Activated CD4-positive, alpha-beta memory T cell treated with anti-CD3 and anti-CD28 coated beads, Interleukin-2, amount 10 ng/mL, durations not matched to agents 7 days and 5 days (primary cell): ENCODE measurements around the gene LRFN5. TPM values are rescaled to one million over a fixed set of nuclear protein-coding genes. Genes with fewer than 3 reads are reported as not detected.

ENCODE experiments used
- CTCF ChIA-PET: fragments of 350-600 bp; sonication (Branson Sonifier 250); formaldehyde crosslinking; loops from one replicate; lab custom pipeline; 2021; ENCODE audit warnings: antibody characterized with exemption, inconsistent platforms; lab: Charles Lee
- POLR2A ChIA-PET: fragments of 350-600 bp; sonication (Branson Sonifier 250); formaldehyde crosslinking; loops from one replicate; lab custom pipeline; 2021; ENCODE audit warnings: antibody characterized with exemption; lab: Charles Lee
- DNase-seq: peaks from one replicate; pipeline ENCODE4 v3.0.0-alpha.2; 2020
- H3K27ac Mint-ChIP-seq: one replicate; pipeline ENCODE4 v1.8.0; 2021; ENCODE audit warnings: mild to moderate bottlenecking, mixed read lengths
- H3K27me3 Mint-ChIP-seq: one replicate; pipeline ENCODE4 v1.8.0; 2021; ENCODE audit warnings: mixed read lengths
- H3K36me3 Mint-ChIP-seq: one replicate; pipeline ENCODE4 v1.8.0; 2021; ENCODE audit warnings: low read depth, mixed read lengths
- H3K4me1 Mint-ChIP-seq: one replicate; pipeline ENCODE4 v1.8.0; 2021; ENCODE audit warnings: mixed read lengths
- H3K4me3 Mint-ChIP-seq: one replicate; pipeline ENCODE4 v1.8.0; 2021; ENCODE audit warnings: mild to moderate bottlenecking, mixed read lengths
- H3K9me3 Mint-ChIP-seq: one replicate; pipeline ENCODE4 v1.8.0; 2021; ENCODE audit warnings: mixed read lengths
- total RNA-seq, 2 experiments: library from RNA; stranded (reverse); gene quantifications; one replicate each; pipeline ENCODE4 v1.2.3, GENCODE V29; 2021

The LRFN5 gene
- total RNA-seq, 2 experiments from 2014 or later, result not detected

- H3K4me3 Mint-ChIP-seq, result no peak overlapping the region
- no peaks in the 10 kb centered on the region for H3K9me3 Mint-ChIP-seq
- no peaks in the 10 kb centered on the region for H3K4me1 Mint-ChIP-seq
- H3K36me3 Mint-ChIP-seq, result no peaks in the 10 kb centered on the region
- CTCF ChIA-PET, result no interaction called here
- H3K27me3 Mint-ChIP-seq, result no peaks in the 10 kb centered on the region
- H3K27ac Mint-ChIP-seq, result no peak overlapping the region
- DNase-seq, result no peak
- POLR2A ChIA-PET, result no interaction called here
Measured at GRCh38 chr14:41825622-41826021, 218.9 kb downstream of the LRFN5 start.

GRCh38 chr14:41830714-41831406 is 224.2 kb downstream of the LRFN5 start:
- Mint-ChIP-seq H3K9me3 (no peaks in the 10 kb centered on the region), H3K36me3 (no peaks in the 10 kb centered on the region), H3K27ac (no peak overlapping the region), H3K4me3 (no peak overlapping the region), H3K27me3 (no peaks in the 10 kb centered on the region), H3K4me1 (no peaks in the 10 kb centered on the region)
- CTCF ChIA-PET, result no interaction called here
- POLR2A ChIA-PET, result no interaction called here
- DNase-seq, result no peak

GRCh38 chr14:41839661-41840060 is 233.0 kb downstream of the LRFN5 start:
- Mint-ChIP-seq H3K4me3 (no peak overlapping the region), H3K36me3 (no peaks in the 10 kb centered on the region), H3K4me1 (no peaks in the 10 kb centered on the region), H3K9me3 (no peaks in the 10 kb centered on the region), H3K27ac (no peak overlapping the region), H3K27me3 (no peaks in the 10 kb centered on the region)
- POLR2A ChIA-PET, result no interaction called here
- DNase-seq, result no peak
- CTCF ChIA-PET, result no interaction called here

GRCh38 chr14:41859336-41859735 is 252.7 kb downstream of the LRFN5 start:
- H3K36me3 Mint-ChIP-seq, result no peaks in the 10 kb centered on the region
- H3K4me3 Mint-ChIP-seq, result no peak overlapping the region
- H3K9me3 Mint-ChIP-seq, result peaks cover 3% of the 10 kb centered on the region
- CTCF ChIA-PET, result no interaction called here
- H3K27me3 Mint-ChIP-seq, result no peaks in the 10 kb centered on the region
- DNase-seq, result no peak
- POLR2A ChIA-PET, result no interaction called here
- no peak overlapping the region for H3K27ac Mint-ChIP-seq
- no peaks in the 10 kb centered on the region for H3K4me1 Mint-ChIP-seq

- Mint-ChIP-seq H3K36me3 (no peaks in the 10 kb centered on the region), H3K9me3 (peaks cover 3% of the 10 kb centered on the region), H3K4me1 (no peaks in the 10 kb centered on the region), H3K27me3 (no peaks in the 10 kb centered on the region), H3K4me3 (no peak overlapping the region), H3K27ac (no peak overlapping the region)
- ChIA-PET POLR2A (no interaction called here), CTCF (interaction anchor here (0.6 kb wide), 1 partner anchor 15 kb away, joined by 3 read pairs; no protein-coding TSS in a partner anchor)
- no peak for DNase-seq
Measured at GRCh38 chr14:41860586-41860985, 253.9 kb downstream of the LRFN5 start.

- H3K36me3 Mint-ChIP-seq, result no peaks in the 10 kb centered on the region
- no peak overlapping the region for H3K27ac Mint-ChIP-seq
- no peak for DNase-seq
- ChIA-PET POLR2A (no interaction called here), CTCF (no interaction called here)
- H3K4me1 Mint-ChIP-seq, result no peaks in the 10 kb centered on the region
- H3K4me3 Mint-ChIP-seq, result no peak overlapping the region
- no peaks in the 10 kb centered on the region for H3K9me3 Mint-ChIP-seq
- no peaks in the 10 kb centered on the region for H3K27me3 Mint-ChIP-seq
Measured at GRCh38 chr14:41865894-41866293, 259.2 kb downstream of the LRFN5 start.

GRCh38 chr14:41868396-41868795 is 261.7 kb downstream of the LRFN5 start:
- POLR2A ChIA-PET, result no interaction called here
- Mint-ChIP-seq H3K4me3 (no peak overlapping the region), H3K27ac (no peak overlapping the region), H3K27me3 (no peaks in the 10 kb centered on the region), H3K4me1 (no peaks in the 10 kb centered on the region), H3K9me3 (no peaks in the 10 kb centered on the region), H3K36me3 (no peaks in the 10 kb centered on the region)
- CTCF ChIA-PET, result no interaction called here
- DNase-seq, result no peak

- H3K4me1 Mint-ChIP-seq, result no peaks in the 10 kb centered on the region
- ChIA-PET POLR2A (no interaction called here), CTCF (no interaction called here)
- H3K36me3 Mint-ChIP-seq, result no peaks in the 10 kb centered on the region
- H3K4me3 Mint-ChIP-seq, result no peak overlapping the region
- H3K9me3 Mint-ChIP-seq, result no peaks in the 10 kb centered on the region
- H3K27me3 Mint-ChIP-seq, result no peaks in the 10 kb centered on the region
- H3K27ac Mint-ChIP-seq, result no peak overlapping the region
- DNase-seq, result no peak
Measured at GRCh38 chr14:41872931-41873685, 266.4 kb downstream of the LRFN5 start.

GRCh38 chr14:41873686-41874317 is 267.1 kb downstream of the LRFN5 start:
- ChIA-PET CTCF (no interaction called here), POLR2A (no interaction called here)
- Mint-ChIP-seq H3K4me1 (no peaks in the 10 kb centered on the region), H3K36me3 (no peaks in the 10 kb centered on the region), H3K9me3 (no peaks in the 10 kb centered on the region), H3K4me3 (no peak overlapping the region), H3K27me3 (no peaks in the 10 kb centered on the region), H3K27ac (no peak overlapping the region)
- no peak for DNase-seq

- no peaks in the 10 kb centered on the region for H3K27me3 Mint-ChIP-seq
- ChIA-PET CTCF (no interaction called here), POLR2A (no interaction called here)
- H3K4me3 Mint-ChIP-seq, result no peak overlapping the region
- H3K27ac Mint-ChIP-seq, result no peak overlapping the region
- H3K4me1 Mint-ChIP-seq, result no peaks in the 10 kb centered on the region
- no peaks in the 10 kb centered on the region for H3K36me3 Mint-ChIP-seq
- no peaks in the 10 kb centered on the region for H3K9me3 Mint-ChIP-seq
- no peak for DNase-seq
Measured at GRCh38 chr14:41875116-41875515, 268.4 kb downstream of the LRFN5 start.

- H3K4me1 Mint-ChIP-seq, result no peaks in the 10 kb centered on the region
- H3K4me3 Mint-ChIP-seq, result no peak overlapping the region
- ChIA-PET CTCF (no interaction called here), POLR2A (no interaction called here)
- no peaks in the 10 kb centered on the region for H3K9me3 Mint-ChIP-seq
- no peaks in the 10 kb centered on the region for H3K27me3 Mint-ChIP-seq
- no peak for DNase-seq
- H3K36me3 Mint-ChIP-seq, result no peaks in the 10 kb centered on the region
- no peak overlapping the region for H3K27ac Mint-ChIP-seq
Measured at GRCh38 chr14:41878321-41878720, 271.6 kb downstream of the LRFN5 start.

- Mint-ChIP-seq H3K27me3 (no peaks in the 10 kb centered on the region), H3K4me3 (no peak overlapping the region), H3K36me3 (no peaks in the 10 kb centered on the region), H3K4me1 (no peaks in the 10 kb centered on the region), H3K27ac (no peak overlapping the region), H3K9me3 (no peaks in the 10 kb centered on the region)
- DNase-seq, result no peak
- CTCF ChIA-PET, result no interaction called here
- POLR2A ChIA-PET, result no interaction called here
Measured at GRCh38 chr14:41891624-41892023, 284.9 kb downstream of the LRFN5 start.

- Mint-ChIP-seq H3K4me3 (no peak overlapping the region), H3K4me1 (no peaks in the 10 kb centered on the region), H3K36me3 (no peaks in the 10 kb centered on the region), H3K27me3 (no peaks in the 10 kb centered on the region), H3K27ac (no peak overlapping the region), H3K9me3 (no peaks in the 10 kb centered on the region)
- no peak for DNase-seq
- POLR2A ChIA-PET, result no interaction called here
- CTCF ChIA-PET, result no interaction called here
Measured at GRCh38 chr14:41899416-41899815, 292.7 kb downstream of the LRFN5 start.
